ENCODE measurements around the gene XRCC6. TPM values are rescaled to one million over a fixed set of nuclear protein-coding genes. Genes with fewer than 3 reads are reported as not detected.

Gene XRCC6
- total RNA-seq, 1 donor, result 276 TPM

DNA sequence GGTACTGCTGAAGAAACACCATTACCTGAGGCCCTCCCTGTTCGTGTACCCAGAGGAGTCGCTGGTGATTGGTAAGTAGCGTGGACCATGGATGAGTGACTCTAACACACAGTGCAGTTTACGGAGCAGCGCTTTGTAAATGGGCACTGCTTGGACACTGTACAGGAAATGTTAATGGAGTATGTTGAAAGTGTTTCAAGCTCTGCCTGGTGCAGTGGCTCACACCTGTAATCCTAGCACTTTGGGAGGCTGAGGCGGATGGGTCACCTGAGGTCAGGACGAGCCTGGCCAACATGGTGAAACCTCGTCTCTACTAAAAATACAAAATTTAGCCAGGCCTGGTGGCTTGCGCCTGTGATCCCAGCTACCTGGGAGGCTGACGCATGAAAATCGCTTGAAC lies 29.7 kb downstream of the XRCC6 start:
- H3K4me3 ChIP-seq (ENCODE audit: low read depth, low read length), result no peak overlapping the region
- no peak for DNase-seq (ENCODE audit: low read depth)
- TF ChIP-seq, protein P1, sequence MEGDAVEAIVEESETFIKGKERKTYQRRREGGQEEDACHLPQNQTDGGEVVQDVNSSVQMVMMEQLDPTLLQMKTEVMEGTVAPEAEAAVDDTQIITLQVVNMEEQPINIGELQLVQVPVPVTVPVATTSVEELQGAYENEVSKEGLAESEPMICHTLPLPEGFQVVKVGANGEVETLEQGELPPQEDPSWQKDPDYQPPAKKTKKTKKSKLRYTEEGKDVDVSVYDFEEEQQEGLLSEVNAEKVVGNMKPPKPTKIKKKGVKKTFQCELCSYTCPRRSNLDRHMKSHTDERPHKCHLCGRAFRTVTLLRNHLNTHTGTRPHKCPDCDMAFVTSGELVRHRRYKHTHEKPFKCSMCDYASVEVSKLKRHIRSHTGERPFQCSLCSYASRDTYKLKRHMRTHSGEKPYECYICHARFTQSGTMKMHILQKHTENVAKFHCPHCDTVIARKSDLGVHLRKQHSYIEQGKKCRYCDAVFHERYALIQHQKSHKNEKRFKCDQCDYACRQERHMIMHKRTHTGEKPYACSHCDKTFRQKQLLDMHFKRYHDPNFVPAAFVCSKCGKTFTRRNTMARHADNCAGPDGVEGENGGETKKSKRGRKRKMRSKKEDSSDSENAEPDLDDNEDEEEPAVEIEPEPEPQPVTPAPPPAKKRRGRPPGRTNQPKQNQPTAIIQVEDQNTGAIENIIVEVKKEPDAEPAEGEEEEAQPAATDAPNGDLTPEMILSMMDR (IDR thresholded peaks at IDR 0.05; ENCODE audit: insufficient read depth, low read length), result no peak

DNA sequence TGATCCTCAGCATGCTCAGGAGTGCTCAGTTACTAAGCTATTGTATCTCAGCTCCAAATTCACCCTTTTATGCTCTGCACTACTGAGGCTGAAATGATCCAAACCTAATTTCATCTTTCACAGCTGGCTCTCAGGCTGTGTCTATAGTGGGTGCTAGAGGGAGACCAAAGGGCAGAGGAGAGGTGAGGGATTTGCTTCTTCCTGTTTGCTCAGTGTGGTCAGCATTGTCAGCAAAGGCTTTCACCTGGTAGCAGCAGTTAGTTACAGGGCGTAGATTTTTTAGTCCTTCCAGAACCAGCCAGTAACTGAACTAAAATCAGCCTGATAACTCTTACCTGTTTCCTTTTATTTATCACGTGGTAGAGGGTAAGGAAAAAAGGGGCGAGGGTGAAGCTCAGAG lies 33.2 kb downstream of the XRCC6 start:
- TF ChIP-seq, protein P1 (IDR thresholded peaks at IDR 0.05; ENCODE audit: insufficient read depth, low read length), result no peak
- DNase-seq (ENCODE audit: low read depth), result no peak
- no peak overlapping the region for H3K4me3 ChIP-seq (ENCODE audit: low read depth, low read length)

DNA sequence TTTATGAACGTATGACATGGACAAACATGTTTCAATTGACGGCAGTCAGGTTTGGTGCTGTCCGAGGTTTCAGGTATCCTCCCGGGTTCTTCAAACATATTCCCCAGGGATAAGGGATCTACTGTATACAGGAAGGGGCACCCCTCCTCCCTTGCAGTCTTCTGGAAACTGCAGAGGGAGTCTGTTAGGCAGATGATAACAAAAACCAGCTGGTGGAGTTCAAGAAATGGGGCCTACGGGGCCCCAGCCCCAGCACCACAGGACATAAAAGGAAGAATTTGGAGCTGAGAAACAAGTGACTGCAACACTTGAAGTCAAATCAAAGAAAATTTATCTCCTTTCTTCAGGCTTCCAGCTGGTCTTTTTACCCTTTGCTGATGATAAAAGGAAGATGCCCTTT lies 35.5 kb downstream of the XRCC6 start:
- H3K4me3 ChIP-seq (ENCODE audit: low read depth, low read length), result no peak overlapping the region
- TF ChIP-seq, protein P1 (IDR thresholded peaks at IDR 0.05; ENCODE audit: insufficient read depth, low read length), result no peak
- DNase-seq (ENCODE audit: low read depth), result no peak

DNA sequence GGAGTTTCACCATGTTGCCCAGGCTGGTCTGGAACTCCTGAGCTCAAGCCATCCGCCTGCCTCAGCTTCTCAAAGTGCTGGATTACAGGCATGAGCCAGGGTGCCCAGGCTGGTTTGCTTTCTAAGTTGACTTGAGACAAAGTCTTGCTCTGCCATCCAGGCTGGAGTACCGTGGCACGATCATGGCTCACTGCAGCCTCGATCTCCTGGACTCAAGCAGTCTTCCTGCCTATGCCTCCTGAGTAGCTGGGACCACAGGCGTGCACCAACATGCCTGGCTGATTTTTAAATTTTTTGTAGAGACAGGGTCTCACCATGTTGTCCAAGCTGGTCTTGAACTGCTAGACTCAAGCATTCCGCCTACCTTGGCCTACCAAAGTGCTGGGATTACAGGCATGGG lies 36.6 kb downstream of the XRCC6 start:
- DNase-seq (ENCODE audit: low read depth), result no peak
- TF ChIP-seq, protein P1 (IDR thresholded peaks at IDR 0.05; ENCODE audit: insufficient read depth, low read length), result no peak
- H3K4me3 ChIP-seq (ENCODE audit: low read depth, low read length), result no peak overlapping the region

DNA sequence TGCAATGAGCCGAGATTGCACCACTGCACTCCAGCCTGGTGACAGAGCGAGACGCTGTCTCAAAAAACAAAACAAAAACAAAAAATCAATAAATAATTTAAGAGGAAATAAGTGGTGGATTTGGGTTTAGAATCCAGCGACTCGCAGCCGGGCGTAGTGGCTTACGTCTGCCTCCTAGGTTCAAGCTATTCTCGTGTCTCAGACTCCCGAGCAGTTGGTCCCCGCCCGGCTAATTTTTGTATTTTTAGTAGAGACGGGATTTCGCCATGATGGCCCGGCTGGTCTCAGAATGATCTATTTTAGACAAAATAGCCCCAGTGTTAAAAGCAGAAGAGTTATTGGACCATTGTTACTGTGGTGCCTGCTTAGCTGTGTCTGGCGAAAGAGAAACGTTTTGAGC lies 37.8 kb downstream of the XRCC6 start:
- DNase-seq (ENCODE audit: low read depth), result no peak
- H3K4me3 ChIP-seq (ENCODE audit: low read depth, low read length), result no peak overlapping the region
- TF ChIP-seq, protein P1 (IDR thresholded peaks at IDR 0.05; ENCODE audit: insufficient read depth, low read length), result no peak

DNA sequence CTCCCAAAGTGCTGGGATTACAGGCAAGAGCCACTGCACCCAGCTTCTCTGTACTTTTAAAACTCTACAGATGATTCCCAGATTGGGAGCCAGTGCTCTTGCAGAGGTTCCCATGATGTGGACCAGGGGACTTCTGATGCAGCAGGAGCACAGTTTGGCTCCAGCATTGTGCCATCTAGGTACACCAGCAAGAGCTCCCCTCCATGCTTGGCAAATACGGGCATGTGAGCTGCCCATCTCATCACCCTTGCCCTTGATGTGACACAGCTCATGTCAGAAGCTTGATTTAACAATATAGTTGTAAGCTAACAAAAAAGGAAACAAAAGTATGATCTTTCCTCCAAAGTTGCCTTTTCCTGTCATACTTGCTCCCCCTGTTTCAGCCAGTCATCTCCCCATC lies 38.8 kb downstream of the XRCC6 start:
- TF ChIP-seq, protein P1 (IDR thresholded peaks at IDR 0.05; ENCODE audit: insufficient read depth, low read length), result no peak
- DNase-seq (ENCODE audit: low read depth), result no peak

DNA sequence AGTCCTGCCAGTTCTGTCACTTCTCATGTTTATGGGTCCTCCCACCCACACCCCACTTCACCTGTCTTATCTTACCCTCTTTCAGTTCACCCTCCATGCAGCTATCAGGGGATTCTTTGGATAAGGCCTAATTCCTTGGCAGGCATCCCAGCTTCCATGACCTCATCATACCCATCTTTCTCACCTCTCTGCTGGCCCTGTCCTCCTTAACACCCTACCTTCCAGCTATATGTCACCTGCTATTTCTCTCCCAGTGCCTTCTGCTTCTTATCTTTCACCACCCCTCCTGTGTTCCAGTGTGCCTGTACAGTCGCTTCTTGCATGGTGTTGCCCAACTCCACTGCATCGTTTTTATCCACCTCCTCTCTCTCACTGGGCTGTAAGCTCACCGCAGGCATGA lies 39.3 kb downstream of the XRCC6 start:
- no peak overlapping the region for H3K4me3 ChIP-seq (ENCODE audit: low read depth, low read length)
- TF ChIP-seq, protein P1 (IDR thresholded peaks at IDR 0.05; ENCODE audit: insufficient read depth, low read length), result no peak
- DNase-seq (ENCODE audit: low read depth), result no peak

More for the DNA sequence above, 38.8 kb downstream of the XRCC6 start:
- H3K4me3 ChIP-seq (ENCODE audit: low read depth, low read length), result no peak overlapping the region
